Neural cell (in vitro differentiated cells): ENCODE results near the gene PRM2. TPM values are rescaled to one million over a fixed set of nuclear protein-coding genes. Genes with fewer than 3 reads are reported as not detected.

Experiments used
- H2AFZ ChIP-seq: fragments of 200-600, 300-800 bp; sonication (generic), shearing (Covaris generic); 2 replicates; pipeline ENCODE4 v1.6.0; 2014; ENCODE audit warnings: low read depth, mild to moderate bottlenecking, antibody characterized with exemption, low read length, moderate library complexity
- H3F3A ChIP-seq: fragments of 200-600 bp; shearing (Covaris generic); 2 replicates; pipeline ENCODE4 v1.6.1; 2016; ENCODE audit warnings: mild to moderate bottlenecking, moderate library complexity, mixed read lengths, antibody characterized with exemption, low read length; ENCODE audit not compliant: insufficient read depth, poor library complexity, severe bottlenecking
- H3K27ac ChIP-seq: fragments of 200-600, 300-800 bp; sonication (generic), shearing (Covaris generic); 2 replicates; pipeline ENCODE4 v1.5.1; 2014; ENCODE audit warnings: mild to moderate bottlenecking, low read length, moderate library complexity
- H3K27me3 ChIP-seq: fragments of 300-800, 200-600 bp; sonication (generic), shearing (Covaris generic); 2 replicates; pipeline ENCODE4 v1.6.0; 2014; ENCODE audit warnings: mild to moderate bottlenecking, low read depth, low read length, moderate library complexity; ENCODE audit not compliant: insufficient read depth
- H3K36me3 ChIP-seq: fragments of 300-800, 200-600 bp; sonication (generic), shearing (Covaris generic); 2 replicates; pipeline ENCODE4 v1.5.1; 2014; ENCODE audit warnings: mild to moderate bottlenecking, antibody characterized with exemption, low read length, moderate library complexity; ENCODE audit not compliant: insufficient read depth
- H3K4me2 ChIP-seq: fragments of 300-800, 200-600 bp; sonication (generic), shearing (Covaris generic); 2 replicates; pipeline ENCODE4 v1.6.0; 2014; ENCODE audit warnings: mild to moderate bottlenecking, low read length
- H3K4me3 ChIP-seq: fragments of 300-800, 200-600 bp; sonication (generic), shearing (Covaris generic); 2 replicates; pipeline ENCODE4 v1.5.1; 2014; ENCODE audit warnings: mild to moderate bottlenecking, low read length, moderate library complexity
- H3K79me2 ChIP-seq: fragments of 200-600 bp; shearing (Covaris generic); replicated peaks from 2 replicates; pipeline ENCODE4 v1.6.0; 2014; ENCODE audit warnings: mild to moderate bottlenecking, low read length, moderate library complexity; ENCODE audit not compliant: insufficient read depth
- H3K9ac ChIP-seq: fragments of 300-800, 200-600 bp; sonication (generic), shearing (Covaris generic); 2 replicates; pipeline ENCODE4 v1.6.1; 2016; ENCODE audit warnings: mild to moderate bottlenecking, low read length, mixed read lengths
- H3K9me2 ChIP-seq: fragments of 200-600 bp; shearing (Covaris generic); 2 replicates; pipeline ENCODE4 v1.6.1; 2016; ENCODE audit warnings: mild to moderate bottlenecking, low read length, mixed read lengths; ENCODE audit not compliant: insufficient read depth
- H3K9me3 ChIP-seq: fragments of 200-600, 300-800 bp; sonication (generic), shearing (Covaris generic); 2 replicates; pipeline ENCODE4 v1.6.1; 2016; ENCODE audit warnings: mild to moderate bottlenecking, mixed run types, low read length, moderate library complexity, mixed read lengths
- H4K20me1 ChIP-seq: fragments of 200-600 bp; shearing (Covaris generic); 2 replicates; pipeline ENCODE4 v1.6.1; 2016; ENCODE audit warnings: mild to moderate bottlenecking, mixed run types; ENCODE audit not compliant: insufficient read depth
- CTCF ChIP-seq: fragments of 450-650 bp; IDR thresholded peaks from 2 replicates; pipeline ENCODE4 v1.5.1; 2014; ENCODE audit warnings: antibody characterized with exemption, mild to moderate bottlenecking, moderate library complexity; ENCODE audit not compliant: poor library complexity, severe bottlenecking
- EP300 ChIP-seq: fragments of 450-650 bp; conservative IDR thresholded peaks from 2 replicates; pipeline ENCODE4 v1.6.1; 2014; ENCODE audit warnings: antibody characterized with exemption, mild to moderate bottlenecking, moderate library complexity; ENCODE audit not compliant: poor library complexity, severe bottlenecking
- EZH2 ChIP-seq: fragments of 200-600, 300-800 bp; shearing (Covaris generic), sonication (generic); IDR thresholded peaks from 2 replicates; pipeline ENCODE4 v1.6.1; 2014; ENCODE audit warnings: antibody characterized with exemption, low read length, borderline replicate concordance, mild to moderate bottlenecking; ENCODE audit not compliant: insufficient read depth, poor library complexity, severe bottlenecking
- MXI1 ChIP-seq: fragments of 450-650 bp; conservative IDR thresholded peaks from 2 replicates; pipeline ENCODE4 v1.6.1; 2014; ENCODE audit warnings: antibody characterized with exemption, mild to moderate bottlenecking; ENCODE audit not compliant: poor library complexity, severe bottlenecking
- POLR2AphosphoS5 ChIP-seq: IDR thresholded peaks from 2 replicates; pipeline ENCODE4 v1.6.1; 2012
- RAD21 ChIP-seq: fragments of 450-650 bp; conservative IDR thresholded peaks from 2 replicates; pipeline ENCODE4 v1.6.1; 2014; ENCODE audit warnings: antibody characterized with exemption, mild to moderate bottlenecking, moderate library complexity
- SMC3 ChIP-seq: fragments of 450-650 bp; conservative IDR thresholded peaks from 2 replicates; pipeline ENCODE4 v1.6.1; 2014; ENCODE audit warnings: antibody characterized with exemption, mild to moderate bottlenecking, moderate library complexity; ENCODE audit not compliant: poor library complexity
- TAF1 ChIP-seq: IDR thresholded peaks from 2 replicates; pipeline ENCODE4 v1.6.1; 2012; ENCODE audit warnings: low read depth
- polyA minus RNA-seq: library from RNA; depleted of rRNA, polyadenylated mRNA; stranded (reverse); fragments of >200 nt; gene quantifications from 2 replicates; pipeline ENCODE4 v1.2.3, GENCODE V29; 2014
- polyA plus RNA-seq: library from polyadenylated mRNA; depleted of rRNA; stranded (reverse); fragments of >200 nt; gene quantifications from 2 replicates; pipeline ENCODE4 v1.2.3, GENCODE V29; 2014
- TF ChIP-seq, protein P1 (sequence below): IDR thresholded peaks from 2 replicates; pipeline ENCODE4 v1.6.1; 2012; ENCODE audit warnings: borderline replicate concordance

The PRM2 gene, protein sequence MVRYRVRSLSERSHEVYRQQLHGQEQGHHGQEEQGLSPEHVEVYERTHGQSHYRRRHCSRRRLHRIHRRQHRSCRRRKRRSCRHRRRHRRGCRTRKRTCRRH
- polyA plus RNA-seq (not detected in 2 replicates), polyA minus RNA-seq (not detected in 2 replicates)

GRCh38 chr16:11276143-11276895 is at the start of gene PRM2:
Gene PRM2, minus strand, starts transcription at chr16:11276480. Its CDS starts 110 bp downstream, at chr16:11276370.
- H3K79me2 ChIP-seq, result no peaks in the 10 kb centered on the region
- H4K20me1 ChIP-seq, result no peaks in the 10 kb centered on the region
- H3K36me3 ChIP-seq, result no peaks in the 10 kb centered on the region
- no peaks in the 10 kb centered on the region for H3K27me3 ChIP-seq
- no peak for TF ChIP-seq TAF1
- no peak for TF ChIP-seq EZH2
- no peak for TF ChIP-seq EP300
- no peak for TF ChIP-seq SMC3
- TF ChIP-seq, protein P1, sequence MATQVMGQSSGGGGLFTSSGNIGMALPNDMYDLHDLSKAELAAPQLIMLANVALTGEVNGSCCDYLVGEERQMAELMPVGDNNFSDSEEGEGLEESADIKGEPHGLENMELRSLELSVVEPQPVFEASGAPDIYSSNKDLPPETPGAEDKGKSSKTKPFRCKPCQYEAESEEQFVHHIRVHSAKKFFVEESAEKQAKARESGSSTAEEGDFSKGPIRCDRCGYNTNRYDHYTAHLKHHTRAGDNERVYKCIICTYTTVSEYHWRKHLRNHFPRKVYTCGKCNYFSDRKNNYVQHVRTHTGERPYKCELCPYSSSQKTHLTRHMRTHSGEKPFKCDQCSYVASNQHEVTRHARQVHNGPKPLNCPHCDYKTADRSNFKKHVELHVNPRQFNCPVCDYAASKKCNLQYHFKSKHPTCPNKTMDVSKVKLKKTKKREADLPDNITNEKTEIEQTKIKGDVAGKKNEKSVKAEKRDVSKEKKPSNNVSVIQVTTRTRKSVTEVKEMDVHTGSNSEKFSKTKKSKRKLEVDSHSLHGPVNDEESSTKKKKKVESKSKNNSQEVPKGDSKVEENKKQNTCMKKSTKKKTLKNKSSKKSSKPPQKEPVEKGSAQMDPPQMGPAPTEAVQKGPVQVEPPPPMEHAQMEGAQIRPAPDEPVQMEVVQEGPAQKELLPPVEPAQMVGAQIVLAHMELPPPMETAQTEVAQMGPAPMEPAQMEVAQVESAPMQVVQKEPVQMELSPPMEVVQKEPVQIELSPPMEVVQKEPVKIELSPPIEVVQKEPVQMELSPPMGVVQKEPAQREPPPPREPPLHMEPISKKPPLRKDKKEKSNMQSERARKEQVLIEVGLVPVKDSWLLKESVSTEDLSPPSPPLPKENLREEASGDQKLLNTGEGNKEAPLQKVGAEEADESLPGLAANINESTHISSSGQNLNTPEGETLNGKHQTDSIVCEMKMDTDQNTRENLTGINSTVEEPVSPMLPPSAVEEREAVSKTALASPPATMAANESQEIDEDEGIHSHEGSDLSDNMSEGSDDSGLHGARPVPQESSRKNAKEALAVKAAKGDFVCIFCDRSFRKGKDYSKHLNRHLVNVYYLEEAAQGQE, result no peak
- TF ChIP-seq MXI1, result no peak
- TF ChIP-seq RAD21, result no peak
- no peak for TF ChIP-seq POLR2AphosphoS5
- no peak for TF ChIP-seq CTCF
- H3K9me2 ChIP-seq, result no peaks in the 10 kb centered on the region
- H3K9ac ChIP-seq, result no peak within 1 kb of the TSS
- H3K9me3 ChIP-seq, result no peaks in the 10 kb centered on the region
- H3K4me2 ChIP-seq, result no peak within 1 kb of the TSS
- no peak within 1 kb of the TSS for H3K4me3 ChIP-seq
- no peak within 1 kb of the TSS for H2AFZ ChIP-seq
- H3K27ac ChIP-seq, result no peak within 1 kb of the TSS
- H3F3A ChIP-seq, result no peaks in the 10 kb centered on the region

GRCh38 chr16:11325404-11326083 is 49.3 kb upstream of the PRM2 start:
- Histone ChIP-seq H3F3A (no peaks in the 10 kb centered on the region), H3K9me2 (no peaks in the 10 kb centered on the region), H2AFZ (no peak overlapping the region), H3K4me3 (no peak overlapping the region), H3K9me3 (no peaks in the 10 kb centered on the region), H3K79me2 (no peaks in the 10 kb centered on the region), H3K27me3 (no peaks in the 10 kb centered on the region), H3K9ac (no peak overlapping the region), H3K36me3 (no peaks in the 10 kb centered on the region), H4K20me1 (no peaks in the 10 kb centered on the region), H3K27ac (no peak overlapping the region), H3K4me2 (no peak overlapping the region)
- TF ChIP-seq MXI1 (no peak), EZH2 (no peak), SMC3 (no peak), POLR2AphosphoS5 (no peak), TAF1 (no peak)
